Mesothelial cell of epicardium (in vitro differentiated cells): Measurements from ENCODE around the gene AP2A1. TPM values are rescaled to one million over a fixed set of nuclear protein-coding genes. Genes with fewer than 3 reads are reported as not detected.

Experiments
- DNase-seq, 2 experiments: peaks; one replicate each; pipeline ENCODE4 v3.0.0; 2021; ENCODE audit warnings: low spot score in 2 of 2; ENCODE audit not compliant: unreplicated experiment in 2 of 2
- H3K27ac Mint-ChIP-seq: 2 replicates; pipeline ENCODE4 v1.8.0; 2021; ENCODE audit warnings: mixed read lengths
- H3K27me3 Mint-ChIP-seq: 2 replicates; pipeline ENCODE4 v1.8.0; 2021; ENCODE audit warnings: low read depth, mixed read lengths
- H3K36me3 Mint-ChIP-seq: 2 replicates; pipeline ENCODE4 v1.8.0; 2021; ENCODE audit warnings: mixed read lengths
- H3K4me1 Mint-ChIP-seq: 2 replicates; pipeline ENCODE4 v1.8.0; 2021; ENCODE audit warnings: mixed read lengths
- H3K4me3 Mint-ChIP-seq: 2 replicates; pipeline ENCODE4 v1.8.0; 2021; ENCODE audit warnings: mild to moderate bottlenecking, moderate library complexity, mixed read lengths
- H3K9me3 Mint-ChIP-seq: 2 replicates; pipeline ENCODE4 v1.8.0; 2021; ENCODE audit warnings: mixed read lengths
- CTCF ChIP-seq: fragments of 200-600 bp; sonication (generic); IDR thresholded peaks from one replicate; pipeline ENCODE4 v1.5.0; 2021; ENCODE audit warnings: antibody characterized with exemption; ENCODE audit not compliant: unreplicated experiment
- total RNA-seq: library from RNA; stranded (reverse); gene quantifications from 3 replicates; pipeline ENCODE4 v1.2.1, GENCODE V29; 2021

Gene AP2A1
- total RNA-seq, 1 donor from 2014 or later = 85.2 TPM

- no peaks in the 10 kb centered on the region for H3K9me3 Mint-ChIP-seq
These were observed 26.7 kb downstream of the AP2A1 start for GRCh38 chr19:49793561-49793840.

GRCh38 chr19:49795615-49796014 lies 28.8 kb downstream of the AP2A1 start:
- peaks cover 38% of the 10 kb centered on the region for H3K36me3 Mint-ChIP-seq
- no peak for TF ChIP-seq CTCF
- H3K9me3 Mint-ChIP-seq = no peaks in the 10 kb centered on the region
- no peak for DNase-seq
- no peaks in the 10 kb centered on the region for H3K4me1 Mint-ChIP-seq
- no peaks in the 10 kb centered on the region for H3K27me3 Mint-ChIP-seq
- H3K4me3 Mint-ChIP-seq = no peak overlapping the region
- H3K27ac Mint-ChIP-seq = no peak overlapping the region

More at GRCh38 chr19:49793561-49793840, 26.7 kb downstream of the AP2A1 start:
- H3K36me3 Mint-ChIP-seq = peaks cover 43% of the 10 kb centered on the region
- H3K27ac Mint-ChIP-seq = no peak overlapping the region
- no peaks in the 10 kb centered on the region for H3K4me1 Mint-ChIP-seq
- TF ChIP-seq CTCF = no peak
- H3K27me3 Mint-ChIP-seq = no peaks in the 10 kb centered on the region
- no peak for DNase-seq
- H3K4me3 Mint-ChIP-seq = no peak overlapping the region

- Mint-ChIP-seq H3K27me3 (no peaks in the 10 kb centered on the region), H3K9me3 (no peaks in the 10 kb centered on the region), H3K27ac (no peak overlapping the region), H3K36me3 (peaks cover 38% of the 10 kb centered on the region), H3K4me3 (no peak overlapping the region), H3K4me1 (peaks cover 4% of the 10 kb centered on the region)
- no peak for TF ChIP-seq CTCF
- DNase-seq = no peak
These were observed 31.8 kb downstream of the AP2A1 start for GRCh38 chr19:49798574-49798973.

- H3K27me3 Mint-ChIP-seq = no peaks in the 10 kb centered on the region
- H3K9me3 Mint-ChIP-seq = no peaks in the 10 kb centered on the region
- no peak for TF ChIP-seq CTCF
- no peak overlapping the region for H3K4me3 Mint-ChIP-seq
- peaks cover 4% of the 10 kb centered on the region for H3K4me1 Mint-ChIP-seq
- DNase-seq = no peak
- no peak overlapping the region for H3K27ac Mint-ChIP-seq
- H3K36me3 Mint-ChIP-seq = peaks cover 39% of the 10 kb centered on the region
These were observed 32.5 kb downstream of the AP2A1 start for GRCh38 chr19:49799271-49799797.

- TF ChIP-seq CTCF = no peak
- Mint-ChIP-seq H3K27ac (no peak overlapping the region), H3K4me3 (no peak overlapping the region), H3K9me3 (no peaks in the 10 kb centered on the region), H3K4me1 (peaks cover 4% of the 10 kb centered on the region), H3K36me3 (peaks cover 38% of the 10 kb centered on the region), H3K27me3 (no peaks in the 10 kb centered on the region)
- DNase-seq = no peak
These were observed 33.1 kb downstream of the AP2A1 start for GRCh38 chr19:49799798-49800376.

GRCh38 chr19:49800771-49801170 lies 34.0 kb downstream of the AP2A1 start:
- no peak overlapping the region for H3K27ac Mint-ChIP-seq
- no peak for DNase-seq
- H3K4me3 Mint-ChIP-seq = no peak overlapping the region
- peaks cover 4% of the 10 kb centered on the region for H3K4me1 Mint-ChIP-seq
- no peaks in the 10 kb centered on the region for H3K9me3 Mint-ChIP-seq
- TF ChIP-seq CTCF = no peak
- peaks cover 36% of the 10 kb centered on the region for H3K36me3 Mint-ChIP-seq
- no peaks in the 10 kb centered on the region for H3K27me3 Mint-ChIP-seq
